Stomach (tissue), 9 donors: ENCODE results near the gene MILR1. TPM values are rescaled to one million over a fixed set of nuclear protein-coding genes. Genes with fewer than 3 reads are reported as not detected.

Experiments used
- DNase-seq, 2 donors: peaks; one replicate each; pipeline versions ENCODE4 v3.0.0 to v3.0.0-alpha.2; 2013 to 2019
- H3K27ac ChIP-seq, 5 donors: fragments of 200-600 bp in 4 of 5; sonication (generic) in 4 of 5; one replicate each; pipeline ENCODE4 v1.5.1; 2013 to 2019; ENCODE audit warnings: mild to moderate bottlenecking in 1 of 5, moderate library complexity in 1 of 5
- H3K27me3 ChIP-seq, 3 donors: fragments of 200-600 bp; sonication (generic); one replicate each; pipeline ENCODE4 v1.5.1; 2017 to 2019; ENCODE audit warnings: mixed run types in 1 of 3
- H3K36me3 ChIP-seq, 4 donors: fragments of 200-600 bp; sonication (generic); 1 replicate in 3 of 4; 2 replicates in 1 of 4; pipeline ENCODE4 v1.5.1; 2016 to 2019
- H3K4me1 ChIP-seq, 4 donors: fragments of 200-600 bp; sonication (generic); one replicate each; pipeline ENCODE4 v1.5.1; 2016 to 2019
- H3K4me3 ChIP-seq, 4 donors: fragments of 200-600 bp; sonication (generic) in 3 of 4; one replicate each; pipeline ENCODE4 v1.5.1; 2016 to 2019; ENCODE audit warnings: mild to moderate bottlenecking in 1 of 4
- H3K9me3 ChIP-seq, 4 donors: fragments of 200-600 bp; sonication (generic); one replicate each; pipeline ENCODE4 v1.5.1; 2016 to 2019
- CTCF ChIP-seq, 7 experiments: fragments of 450-650 bp in 4 of 7; fragments of 200-600 bp in 3 of 7; sonication (generic) in 3 of 7; IDR thresholded peaks; one replicate each; pipeline ENCODE4 v1.5.1; 2016 to 2019; ENCODE audit warnings: antibody characterized with exemption in 7 of 7, control low read depth in 2 of 7, mild to moderate bottlenecking in 1 of 7
- EP300 ChIP-seq: sonication (generic); formaldehyde crosslinking; IDR thresholded peaks from one replicate; pipeline ENCODE4 v1.6.1; 2017; ENCODE audit warnings: antibody characterized with exemption
- POLR2A ChIP-seq, 4 donors: fragments of 450-650 bp; IDR thresholded peaks; one replicate each; pipeline ENCODE4 v1.6.1; 2016; ENCODE audit warnings: antibody characterized with exemption in 4 of 4, control low read depth in 2 of 4, mild to moderate bottlenecking in 1 of 4, moderate library complexity in 1 of 4
- POLR2AphosphoS5 ChIP-seq, 3 donors: sonication (generic); formaldehyde crosslinking; IDR thresholded peaks; one replicate each; pipeline ENCODE4 v1.6.1; 2016; ENCODE audit warnings: antibody characterized with exemption in 3 of 3
- WGBS, 5 donors: extraction: QIAGEN DNeasy Blood & Tissue Kit in 3 of 5; methylation state at CpG; one replicate each; pipeline versions ENCODE4 v1.1.5 to v1.1.7; 2013 to 2018; 5-methylcytosine and 5-hydroxymethylcytosine counted together
- intact Hi-C: fragments of 100-400 bp; cut with DNase I; formaldehyde crosslinking; loops from one replicate; pipeline ENCODE4 v1.15.1; 2023; ENCODE audit warnings: low total_unique reads
- polyA plus RNA-seq, 3 donors: library from polyadenylated mRNA; stranded (reverse); fragments of 200-250 nt; gene quantifications; one replicate each; pipeline ENCODE4 v1.2.3, GENCODE V29; 2013
- total RNA-seq, 5 donors: library from RNA; depleted of rRNA; stranded (reverse); fragments of >200 nt; gene quantifications; one replicate each; pipeline versions ENCODE4 v1.1.0 to v1.2.3, GENCODE V29; 2014 to 2016
- donor health status: healthy with polysubstance abuse.
- donor health status: Bipolar disorder and iron deficiency.
- donor health status: healthy.

Gene MILR1
- total and polyA plus RNA-seq, 8 donors = 1.4 to 4.2 (median 2.7) TPM; not detected in 3

DNA sequence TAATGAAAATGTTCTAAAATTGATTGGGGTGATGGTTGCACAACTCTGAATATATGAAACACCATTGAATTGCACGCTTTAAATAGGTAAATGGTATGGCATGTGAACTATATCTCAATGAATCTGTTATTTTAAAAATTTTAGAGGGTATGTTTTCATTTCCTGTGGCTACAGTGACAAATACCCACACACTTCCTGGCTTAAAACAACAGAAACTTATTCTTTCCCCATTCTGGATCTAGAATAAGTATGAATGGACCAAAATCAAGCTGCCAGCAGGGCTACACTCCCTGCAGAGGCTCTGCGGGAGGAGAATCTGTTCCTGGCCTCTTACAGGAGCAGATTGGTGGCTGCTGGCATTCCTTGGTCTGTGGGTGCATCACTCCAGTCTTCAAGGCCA, 47.0 kb upstream of the MILR1 start:
- H3K27me3 ChIP-seq = no peaks in the 10 kb centered on the region
- peak overlapping the region in 1 of 5 donors; percentile 8 for H3K27ac ChIP-seq
- no peak overlapping the region for H3K4me3 ChIP-seq
- no peak for TF ChIP-seq CTCF (IDR thresholded peaks at IDR 0.05)
- no peak for TF ChIP-seq POLR2A (IDR thresholded peaks at IDR 0.05)
- TF ChIP-seq POLR2AphosphoS5 (IDR thresholded peaks at IDR 0.05) = no peak
- DNase-seq = no peak
- intact Hi-C loops = no loop called here
- no peaks in the 10 kb centered on the region for H3K9me3 ChIP-seq
- H3K36me3 ChIP-seq = no peaks in the 10 kb centered on the region
- peaks cover 0 to 15% (median 0%) of the 10 kb centered on the region in 4 donors for H3K4me1 ChIP-seq
- WGBS, 5 donors = 82 to 89% (median 84%) methylated on average over 2 of the region's 2 CpGs

- no peak overlapping the region for H3K4me3 ChIP-seq
- H3K27me3 ChIP-seq = no peaks in the 10 kb centered on the region
- peaks cover 0 to 15% (median 0%) of the 10 kb centered on the region in 4 donors for H3K4me1 ChIP-seq
- intact Hi-C loops = no loop called here
- no peaks in the 10 kb centered on the region for H3K36me3 ChIP-seq
- no peak overlapping the region for H3K27ac ChIP-seq
- WGBS, 5 donors = 94 to 98% (median 97%) methylated on average over 5 of the region's 5 CpGs
- TF ChIP-seq POLR2AphosphoS5 (IDR thresholded peaks at IDR 0.05) = no peak
- no peak for TF ChIP-seq CTCF (IDR thresholded peaks at IDR 0.05)
- TF ChIP-seq POLR2A (IDR thresholded peaks at IDR 0.05) = no peak
- no peak for TF ChIP-seq EP300
- no peaks in the 10 kb centered on the region for H3K9me3 ChIP-seq
- no peak for DNase-seq
Observed at GRCh38 chr17:64402469-64402868, 46.4 kb upstream of the MILR1 start.

DNA sequence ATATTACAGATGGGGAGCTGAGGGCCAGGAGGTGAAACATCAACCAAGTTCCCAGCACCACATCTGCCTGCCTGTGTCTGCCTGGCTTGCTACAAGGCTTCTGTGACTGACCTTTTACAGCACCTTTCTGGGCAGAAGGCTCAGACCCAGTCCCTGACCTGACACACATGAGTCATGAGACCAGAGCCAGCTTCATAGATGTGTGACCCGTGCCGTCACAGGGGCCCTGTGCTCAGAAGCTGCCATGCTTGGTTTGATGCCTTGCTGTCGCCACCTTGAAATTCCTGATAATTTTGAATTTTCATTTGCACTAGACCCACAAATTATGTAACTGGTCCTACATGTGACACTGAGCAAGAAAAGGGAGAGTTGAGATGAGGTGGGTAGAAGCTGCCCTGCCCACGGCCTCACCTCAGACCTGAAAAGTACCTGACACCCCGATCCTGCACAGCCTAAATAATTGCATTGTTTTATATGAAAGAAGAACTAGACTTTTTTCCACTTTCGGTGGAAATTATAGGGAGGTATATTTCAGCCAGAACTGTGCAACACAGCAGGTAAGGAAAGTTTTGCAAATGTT, 44.9 kb upstream of the MILR1 start:
- no peak for TF ChIP-seq EP300
- TF ChIP-seq CTCF (IDR thresholded peaks at IDR 0.05) = no peak
- TF ChIP-seq POLR2AphosphoS5 (IDR thresholded peaks at IDR 0.05) = no peak
- TF ChIP-seq POLR2A (IDR thresholded peaks at IDR 0.05) = no peak
- peak overlapping the region in 2 of 5 donors; percentile 34 to 66 for H3K27ac ChIP-seq
- H3K9me3 ChIP-seq = no peaks in the 10 kb centered on the region
- H3K36me3 ChIP-seq = no peaks in the 10 kb centered on the region
- no peaks in the 10 kb centered on the region for H3K27me3 ChIP-seq
- peaks cover 0 to 15% (median 0%) of the 10 kb centered on the region in 4 donors for H3K4me1 ChIP-seq
- no peak for DNase-seq
- intact Hi-C loops = no loop called here
- H3K4me3 ChIP-seq = no peak overlapping the region
- 84 to 98% (median 94%) methylated on average over 4 to 6 of the region's 6 CpGs for WGBS, 5 donors

DNA sequence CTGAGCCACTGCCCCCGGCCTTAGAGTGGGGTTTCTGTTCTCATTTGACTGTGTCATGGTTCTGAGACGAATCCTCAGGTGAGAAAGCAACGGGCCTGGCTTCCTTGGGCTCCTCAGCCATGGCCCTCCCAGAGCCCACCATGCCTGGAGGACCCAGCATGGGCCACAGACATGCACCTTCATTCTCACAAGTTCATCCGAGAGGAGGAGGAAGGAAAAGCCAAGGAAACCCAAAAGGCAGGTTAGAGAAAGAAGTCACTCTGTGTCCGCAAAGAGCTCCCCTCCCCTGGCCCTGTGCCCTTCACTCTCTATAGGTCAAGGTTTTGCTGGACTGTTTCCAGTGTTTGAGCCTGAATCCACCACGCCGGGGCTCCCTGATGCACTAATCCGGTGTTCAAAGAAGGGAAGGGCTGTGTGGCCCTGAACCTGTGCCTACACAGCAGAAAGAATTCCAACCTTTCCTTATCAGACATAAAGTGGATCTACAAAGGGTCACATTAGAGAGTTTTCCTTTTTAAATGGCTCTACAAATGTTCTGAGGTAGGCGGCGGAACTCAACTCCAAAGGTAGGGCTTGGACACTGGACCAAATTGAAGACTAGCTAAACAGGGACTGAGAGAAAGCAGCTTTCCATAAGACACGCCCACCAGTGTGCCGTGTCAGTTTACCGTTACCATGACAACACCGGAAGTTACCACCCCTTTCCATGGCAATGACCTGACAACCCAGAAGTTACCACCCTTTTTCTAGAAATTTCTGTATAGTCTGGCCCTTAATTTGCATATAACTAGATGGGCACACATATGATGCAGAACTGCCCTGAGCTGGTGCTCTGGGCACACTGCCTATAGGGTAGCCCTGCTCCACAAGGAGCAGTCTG, 42.4 kb upstream of the MILR1 start:
- no peak for TF ChIP-seq POLR2A (IDR thresholded peaks at IDR 0.05)
- 75 to 82% (median 81%) methylated on average over 14 of the region's 14 CpGs for WGBS, 5 donors
- peaks cover 0 to 30% (median 4%) of the 10 kb centered on the region in 4 donors for H3K4me1 ChIP-seq
- no peak overlapping the region for H3K4me3 ChIP-seq
- intact Hi-C loops = no loop called here
- peak overlapping the region in 1 of 5 donors; percentile 3 for H3K27ac ChIP-seq
- peak in 1 of 2 donors; percentile 35 for DNase-seq
- H3K36me3 ChIP-seq = no peaks in the 10 kb centered on the region
- no peaks in the 10 kb centered on the region for H3K27me3 ChIP-seq
- H3K9me3 ChIP-seq = no peaks in the 10 kb centered on the region
